Raji (cell line): ENCODE data around the gene PKD2.

ENCODE experiments used
- POLR2A ChIP-seq: IDR thresholded peaks from 2 replicates; pipeline ENCODE4 v1.6.1; 2011; ENCODE audit warnings: low read depth, low read length, control low read depth; ENCODE audit not compliant: insufficient read depth

PKD2 gene

DNA sequence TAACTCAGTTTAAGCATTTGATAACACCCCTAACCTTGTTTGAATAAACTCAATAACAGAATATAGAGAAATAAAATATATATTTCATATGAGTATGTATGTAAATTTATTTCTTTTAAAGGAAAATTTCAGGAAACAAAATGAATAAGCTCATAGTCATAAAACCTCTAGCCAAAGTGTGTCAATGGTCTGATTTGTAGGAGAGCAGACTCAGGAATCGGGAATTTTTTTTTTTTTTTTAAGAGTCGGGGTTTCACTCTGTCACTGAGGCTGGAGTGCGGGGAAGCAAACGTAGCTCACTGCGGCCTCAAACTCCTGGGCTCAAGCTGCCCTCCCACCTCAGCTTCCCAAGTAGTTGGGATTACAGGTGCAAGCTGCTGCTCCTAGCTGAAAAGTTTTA, 2.4 kb downstream of the PKD2 start:
- no peak for TF ChIP-seq POLR2A

GRCh38 chr4:88010966-88011365, 3.5 kb downstream of the PKD2 start:
- no peak for TF ChIP-seq POLR2A

GRCh38 chr4:88012647-88013046, 5.2 kb downstream of the PKD2 start:
- TF ChIP-seq POLR2A, result no peak

DNA sequence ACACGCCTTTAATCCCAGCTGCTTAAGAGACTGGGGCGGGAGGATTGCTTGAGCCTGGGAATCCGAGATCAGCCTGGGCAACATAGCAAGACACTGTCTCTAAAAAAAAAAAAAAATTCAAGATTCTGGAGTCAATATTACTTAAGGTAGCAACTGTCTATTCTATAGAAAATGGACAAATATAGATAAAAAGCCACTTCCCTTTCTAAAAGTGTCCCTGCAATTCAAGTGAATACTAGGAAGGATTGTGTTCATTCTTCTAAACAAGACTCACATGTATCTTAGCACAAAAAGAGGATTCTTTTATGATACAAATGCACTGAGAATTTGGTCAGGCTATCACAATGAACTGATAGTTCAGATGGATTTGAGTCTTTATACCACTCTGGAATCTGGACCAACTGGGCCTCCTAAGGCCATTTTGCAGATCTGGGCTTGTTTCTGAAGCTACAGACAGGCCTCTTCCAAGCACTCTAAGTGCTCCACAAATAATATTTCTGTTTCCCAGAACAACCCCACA, 7.0 kb downstream of the PKD2 start:
- no peak for TF ChIP-seq POLR2A

DNA sequence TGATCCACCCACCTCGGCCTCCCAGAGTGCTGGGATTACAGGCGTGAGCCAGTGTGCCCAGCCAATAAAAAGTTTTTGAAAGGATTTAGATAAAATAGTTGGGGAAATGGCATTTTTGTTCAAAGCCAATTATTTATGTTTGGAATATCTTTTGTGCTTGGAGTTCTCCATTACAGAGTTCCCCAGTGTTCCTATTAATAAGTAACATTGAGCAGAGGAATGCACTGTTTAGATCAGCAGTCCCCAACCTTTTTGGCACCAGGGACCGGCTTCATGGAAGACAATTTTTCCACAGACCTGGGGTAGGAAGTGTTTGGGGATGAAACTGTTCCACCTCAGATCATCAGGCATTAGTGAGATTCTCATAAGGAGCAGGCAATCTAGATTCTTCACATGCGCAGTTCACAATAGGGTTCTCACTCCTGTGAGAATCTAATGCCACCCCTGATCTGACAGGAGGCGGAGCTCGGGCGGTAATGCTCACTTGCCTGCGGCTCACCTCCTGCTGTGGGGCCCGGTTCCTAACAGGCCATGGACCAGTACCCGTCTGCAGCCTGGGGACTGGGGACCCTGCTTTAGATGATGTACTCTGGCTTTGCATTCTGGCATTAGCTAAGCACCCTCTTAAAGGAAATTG, 8.3 kb downstream of the PKD2 start:
- TF ChIP-seq POLR2A, result no peak

DNA sequence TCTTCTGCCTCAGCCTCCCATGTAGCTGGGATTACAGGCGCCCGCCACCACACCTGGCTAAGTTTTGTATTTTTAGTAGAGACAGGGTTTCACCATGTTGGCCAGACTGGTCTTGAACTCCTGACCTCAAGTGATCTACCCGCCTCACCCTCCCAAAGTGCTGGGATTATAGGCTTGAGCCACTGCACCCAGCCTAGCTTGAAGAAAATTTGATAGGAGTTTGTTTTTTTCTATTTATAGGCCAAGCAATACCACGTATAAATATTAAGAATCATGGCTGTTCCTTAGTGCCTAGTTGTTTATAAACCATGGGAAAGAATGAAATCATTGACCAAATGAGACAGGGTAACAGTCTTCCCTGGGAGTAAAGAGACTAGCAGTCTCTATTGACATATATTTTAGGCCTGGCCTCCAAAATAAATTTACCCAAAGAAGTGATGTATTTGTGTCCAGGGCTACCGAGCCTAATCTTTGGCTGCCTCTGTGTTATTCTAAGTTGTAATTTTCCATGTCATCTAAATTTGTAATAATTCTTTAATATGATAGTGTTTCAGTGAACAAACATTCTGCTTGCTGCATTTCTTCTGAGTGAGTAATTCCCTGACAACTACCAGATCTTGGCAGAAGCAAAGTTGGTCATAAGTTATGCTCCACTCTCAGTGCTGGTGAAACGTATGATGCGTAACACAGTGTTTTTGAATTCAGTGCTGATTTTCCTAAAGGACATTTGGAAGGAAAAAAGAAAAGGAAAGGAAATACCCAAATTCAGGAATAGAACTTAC, 10.3 kb downstream of the PKD2 start:
- no peak for TF ChIP-seq POLR2A

DNA sequence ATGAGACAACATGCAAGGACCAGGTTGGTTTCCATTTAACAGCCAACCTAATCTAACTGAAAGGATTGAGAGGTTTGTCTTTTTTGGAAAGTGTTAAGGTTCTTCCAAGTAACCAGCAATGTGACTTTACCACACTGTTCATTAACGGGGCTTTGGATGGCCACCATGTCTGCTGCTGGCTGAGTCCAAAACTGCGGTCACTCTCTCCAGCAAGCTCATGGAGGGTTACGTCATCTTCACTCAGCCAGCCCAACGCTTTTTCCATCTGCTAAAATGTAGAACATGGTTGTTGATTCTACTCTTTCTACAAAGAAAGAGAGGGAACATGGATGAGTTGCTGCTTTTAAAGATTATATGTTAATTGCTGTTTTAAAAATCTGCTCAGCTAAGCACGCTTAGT, 11.0 kb downstream of the PKD2 start:
- TF ChIP-seq POLR2A, result no peak

DNA sequence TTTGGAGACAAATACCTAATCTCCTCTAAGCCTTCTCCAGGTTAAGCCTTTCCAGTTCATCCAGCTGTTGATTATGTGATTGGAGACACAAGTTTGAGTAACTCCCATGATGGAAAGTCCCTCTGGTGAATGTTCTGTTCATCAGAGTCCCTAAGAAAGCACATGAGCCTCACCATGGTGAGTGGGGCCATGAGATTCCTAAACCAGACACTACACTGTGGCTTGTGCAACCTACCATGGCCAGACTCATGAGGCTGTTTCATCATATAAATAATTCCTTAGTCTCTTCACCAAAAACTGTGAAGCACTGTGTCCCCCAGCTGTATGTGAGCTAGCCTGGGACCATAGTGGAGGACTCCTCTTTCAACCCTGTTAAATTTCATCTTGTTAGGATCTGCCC, 14.4 kb downstream of the PKD2 start:
- no peak for TF ChIP-seq POLR2A

- no peak for TF ChIP-seq POLR2A
Measured at GRCh38 chr4:88022289-88022688, 14.9 kb downstream of the PKD2 start.

GRCh38 chr4:88027611-88028608, 20.5 kb downstream of the PKD2 start:
- TF ChIP-seq POLR2A, result no peak

GRCh38 chr4:88028946-88029345, 21.5 kb downstream of the PKD2 start:
- TF ChIP-seq POLR2A, result no peak

DNA sequence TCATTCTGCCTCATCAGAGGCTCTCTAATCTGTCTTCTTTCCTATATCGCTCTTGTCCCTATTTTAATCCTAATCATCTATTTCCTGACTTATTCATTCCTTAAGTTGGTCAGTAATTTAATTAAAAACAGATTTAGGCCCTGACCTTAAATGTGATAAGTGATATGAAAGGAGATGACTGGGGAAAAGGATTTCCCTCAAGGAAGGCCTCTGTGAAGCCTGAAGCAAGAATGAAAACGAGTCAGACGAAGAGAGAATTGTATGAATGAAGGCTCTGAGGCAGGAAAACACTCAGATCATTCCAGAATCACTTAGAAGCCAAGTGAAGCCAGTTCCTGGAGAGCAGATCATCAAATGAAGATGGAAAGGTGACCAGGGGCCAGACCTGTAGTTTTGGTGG, 22.1 kb downstream of the PKD2 start:
- no peak for TF ChIP-seq POLR2A

DNA sequence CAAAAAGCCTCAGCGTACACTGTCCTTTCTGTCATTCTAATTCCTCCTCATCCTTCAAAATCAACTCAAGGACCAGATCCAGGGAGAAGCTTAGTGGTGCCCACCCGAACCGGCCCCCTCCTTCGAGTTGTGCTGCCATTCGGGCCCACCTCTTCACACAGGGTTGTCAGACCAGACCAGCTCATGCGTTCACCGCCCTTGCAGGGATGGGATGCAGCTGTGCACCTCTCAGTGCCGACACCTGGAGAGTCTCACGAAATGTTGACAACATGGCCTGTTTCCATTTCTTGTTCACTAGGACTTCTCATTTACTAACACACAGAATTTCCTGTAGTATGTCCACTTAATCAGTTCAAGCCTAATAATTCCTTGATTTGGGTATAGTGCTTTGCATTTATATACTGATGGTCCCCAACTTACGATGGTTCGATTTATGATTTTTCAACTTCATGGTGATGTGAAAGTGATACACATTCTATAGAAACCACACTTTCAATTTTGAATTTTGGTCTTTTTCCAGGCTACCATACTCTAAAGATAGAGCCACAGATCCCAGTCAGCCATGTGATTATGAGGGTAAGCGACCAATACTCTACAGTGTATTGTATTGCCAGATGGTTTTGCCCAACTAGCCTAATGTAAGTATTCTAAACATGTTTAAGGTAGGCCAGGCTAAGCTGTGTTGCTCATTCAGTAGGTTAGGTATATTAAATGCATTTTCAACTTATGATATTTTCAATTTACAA, 23.3 kb downstream of the PKD2 start:
- TF ChIP-seq POLR2A, result no peak

- no peak for TF ChIP-seq POLR2A
Measured at GRCh38 chr4:88033309-88033708, 25.9 kb downstream of the PKD2 start.

DNA sequence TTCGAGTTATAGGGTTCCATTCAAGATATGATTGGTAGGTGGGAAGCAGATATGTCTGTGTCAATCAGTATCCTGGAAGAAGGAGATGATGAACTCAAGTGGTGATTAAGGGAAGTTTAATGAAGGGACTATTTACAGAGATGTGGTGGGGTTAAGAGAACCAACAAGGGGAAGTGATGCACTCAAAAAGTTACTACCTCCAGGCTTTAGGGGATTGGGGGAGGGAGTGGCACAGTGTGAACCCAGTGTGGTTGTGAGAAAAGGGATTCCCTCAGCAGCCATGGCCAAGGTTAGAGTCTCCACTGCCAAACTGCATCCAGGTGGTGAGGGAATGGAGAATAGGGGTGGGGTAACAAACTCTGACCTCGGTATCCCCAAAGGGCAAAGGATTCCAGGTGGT, 27.9 kb downstream of the PKD2 start:
- TF ChIP-seq POLR2A, result no peak
